GM23248 (cell line): ENCODE results near the gene ADAM19.

Experiments used
- EZH2 ChIP-seq: fragments of 200-600 bp; sonication (generic); IDR thresholded peaks from 2 replicates; pipeline ENCODE4 v1.6.1; 2018; ENCODE audit warnings: antibody characterized with exemption, mild to moderate bottlenecking; ENCODE audit not compliant: insufficient read depth, poor library complexity, severe bottlenecking
- EZH2phosphoT487 ChIP-seq: fragments of 200-600 bp; sonication (generic); IDR thresholded peaks from 2 replicates; pipeline ENCODE4 v1.6.1; 2018; ENCODE audit warnings: antibody characterized with exemption, moderate library complexity, mild to moderate bottlenecking, low read depth; ENCODE audit not compliant: insufficient read depth

DNA sequence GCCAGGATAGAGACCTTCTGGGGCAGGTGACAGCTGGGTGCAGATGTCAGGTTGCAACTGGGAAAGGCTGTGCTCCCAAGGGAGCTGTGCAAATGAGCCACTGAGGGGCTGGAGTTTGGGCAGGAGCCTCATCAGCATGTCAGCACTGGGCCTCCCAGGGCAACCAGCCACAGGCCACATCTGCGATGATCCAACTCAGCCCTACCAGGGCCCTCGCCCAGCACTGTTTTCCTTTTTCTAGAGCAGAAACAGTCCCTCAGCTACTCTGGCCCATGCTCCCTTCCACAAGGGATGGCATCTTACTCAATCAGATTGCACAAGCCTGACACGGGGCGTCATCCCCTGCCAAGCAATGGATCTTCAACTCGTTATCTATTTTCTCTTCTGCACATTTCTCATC, 90.8 kb downstream of the ADAM19 start:
- TF ChIP-seq EZH2phosphoT487 (no peak), EZH2 (no peak)
